HG02759 (cell line): ENCODE results near the gene CLEC2B.
"Not testable (repeated sequence)": the region's sequence is repeated elsewhere in the genome, so short reads cannot be mapped to it uniquely, and the experiment has no call there.

Experiments
- ATAC-seq: cut with Tn5 transposase; IDR thresholded peaks from one replicate; pipeline ENCODE4 v1.9.1; 2021; ENCODE audit warnings: mild to moderate bottlenecking, moderate library complexity; ENCODE audit not compliant: unreplicated experiment

CLEC2B gene

GRCh38 chr12:9869307-9870161, at the start of gene CLEC2B:
TSS of gene CLEC2B (minus strand) at chr12:9869354.
- ATAC-seq, result peak; percentile 55

- ATAC-seq, result no peak
These were observed 42.6 kb upstream of the CLEC2B start for GRCh38 chr12:9911708-9912107.

GRCh38 chr12:9910716-9911421, 41.7 kb upstream of the CLEC2B start:
- ATAC-seq, result no peak

GRCh38 chr12:9909724-9910123, 40.6 kb upstream of the CLEC2B start:
- ATAC-seq, result no peak

GRCh38 chr12:9908350-9908749, 39.2 kb upstream of the CLEC2B start:
- no peak for ATAC-seq

GRCh38 chr12:9907769-9908168, 38.6 kb upstream of the CLEC2B start:
- no peak for ATAC-seq

- no peak for ATAC-seq
These were observed 37.7 kb upstream of the CLEC2B start for GRCh38 chr12:9906873-9907272.

GRCh38 chr12:9902539-9903228, 33.5 kb upstream of the CLEC2B start:
- ATAC-seq, result no peak

GRCh38 chr12:9900930-9901329, 31.8 kb upstream of the CLEC2B start:
- no peak for ATAC-seq

GRCh38 chr12:9899209-9899608, 30.1 kb upstream of the CLEC2B start:
- ATAC-seq, result no peak

- ATAC-seq, result no peak
These were observed 28.4 kb upstream of the CLEC2B start for GRCh38 chr12:9897535-9897934.

- no peak for ATAC-seq
These were observed 26.2 kb upstream of the CLEC2B start for GRCh38 chr12:9895215-9895971.

- no peak for ATAC-seq
These were observed 19.6 kb upstream of the CLEC2B start for GRCh38 chr12:9888665-9889273.

GRCh38 chr12:9883175-9883574, 14.0 kb upstream of the CLEC2B start:
- ATAC-seq, result no peak

- no peak for ATAC-seq
These were observed 12.8 kb upstream of the CLEC2B start for GRCh38 chr12:9881988-9882387.

GRCh38 chr12:9881246-9881645, 12.1 kb upstream of the CLEC2B start, which contains the start of gene KLRF2:
TSS of gene KLRF2 (plus strand) at chr12:9881489. CDS start at chr12:9881596, 107 bp downstream.
- no peak for ATAC-seq

GRCh38 chr12:9880532-9881078, 11.5 kb upstream of the CLEC2B start:
- no peak for ATAC-seq

- not testable (repeated sequence) for ATAC-seq
These were observed 7.0 kb upstream of the CLEC2B start for GRCh38 chr12:9876120-9876519.

- no peak for ATAC-seq
These were observed 3.6 kb upstream of the CLEC2B start for GRCh38 chr12:9872742-9873141.

- ATAC-seq, result no peak
These were observed 3.0 kb upstream of the CLEC2B start for GRCh38 chr12:9872162-9872561.
